ENCODE results near the gene MCUR1. TPM values are rescaled to one million over a fixed set of nuclear protein-coding genes. Genes with fewer than 3 reads are reported as not detected.

MCUR1 gene
- total and polyA plus RNA-seq, 2 of the 13 experiments (the other 11 are each of a cell fraction or from before 2014, with no cell fraction given) = 8.0 to 29.6 TPM

GRCh38 chr6:13836170-13836569 lies 21.8 kb upstream of the MCUR1 start:
- H3K36me3 ChIP-seq (replicated peaks in 1 of 2; ENCODE audit: control insufficient read depth in 1 of 2, insufficient read depth in 2 of 2, low read length in 2 of 2) = no peaks in the 10 kb centered on the region
- no peaks in the 10 kb centered on the region for H3K4me1 ChIP-seq (ENCODE audit: insufficient read depth, low read length)
- H3K27ac ChIP-seq (ENCODE audit: extremely low read length, insufficient read depth, low read length) = no peak overlapping the region
- no peaks in the 10 kb centered on the region for H3K27me3 ChIP-seq (ENCODE audit: control insufficient read depth in 1 of 2, insufficient read depth in 2 of 2, low read length in 2 of 2)
- no peaks in the 10 kb centered on the region for H3K79me2 ChIP-seq (ENCODE audit: insufficient read depth, low read length)
- no TSS peak for BruUV-seq (replicated peaks)
- FAIRE-seq (no peak), ATAC-seq (peak; percentile 51; the same call in 2 of the 3 replicates), DNase-seq (ENCODE audit: low spot score) (no peak)
- H4K20me1 ChIP-seq (ENCODE audit: insufficient read depth, low read length) = no peaks in the 10 kb centered on the region
- no peak overlapping the region for H3K4me3 ChIP-seq (replicated peaks in 1 of 3; ENCODE audit: insufficient read depth in 1 of 3, low read depth in 2 of 3, low read length in 3 of 3)
- TF ChIP-seq TBX3 (IDR thresholded peaks at IDR 0.05; ENCODE audit: borderline replicate concordance) (no peak), ZNF766 (CRISPR knock-in tag; IDR thresholded peaks at IDR 0.05; ENCODE audit: borderline replicate concordance) (no peak), ZNF143 (CRISPR knock-in tag; IDR thresholded peaks at IDR 0.05) (peak; percentile 37; the same call in 1 of the 2 replicates), ZNF547 (CRISPR knock-in tag; IDR thresholded peaks at IDR 0.05) (no peak), CEBPB (IDR thresholded peaks at IDR 0.05; ENCODE audit: borderline replicate concordance, low read depth, low read length) (0 out of 2 replicates have a peak, but pooled peaks have one; percentile 10), SRSF1 (optimal IDR thresholded peaks at IDR 0.05; ENCODE audit: low read depth, low read length) (no peak), ZNF496 (CRISPR knock-in tag; IDR thresholded peaks at IDR 0.05; ENCODE audit: insufficient replicate concordance) (no peak), ZBTB46 (CRISPR knock-in tag; IDR thresholded peaks at IDR 0.05; ENCODE audit: borderline replicate concordance) (no peak), BHLHE40 (IDR thresholded peaks at IDR 0.05; ENCODE audit: low read length) (0 out of 2 replicates have a peak, but pooled peaks have one; percentile 40), ZSCAN30 (CRISPR knock-in tag; IDR thresholded peaks at IDR 0.05) (no peak), GFI1 (CRISPR knock-in tag; IDR thresholded peaks at IDR 0.05; ENCODE audit: borderline replicate concordance) (no peak), ZSCAN5A (CRISPR knock-in tag; IDR thresholded peaks at IDR 0.05; ENCODE audit: borderline replicate concordance) (no peak), FLYWCH1 (CRISPR knock-in tag; IDR thresholded peaks at IDR 0.05) (no peak)
- H2AFZ ChIP-seq (ENCODE audit: low read length) = no peak overlapping the region
- WGBS (ENCODE audit: low lambda C conversion rate) = 26% methylated on average over 5 of the region's 5 CpGs
- POLR2A ChIA-PET = interaction anchor here (1.5 kb wide), 1 partner anchor 23 kb away, joined by 3 read pairs; no protein-coding TSS in a partner anchor
- no peaks in the 10 kb centered on the region for H3K9me3 ChIP-seq (ENCODE audit: low read length)
- in situ Hi-C loops (cut with HindIII; ENCODE audit: extremely low pct_ligation_motif_present, low pct_unique_long_range_greater_than_20kb) = no loop called here
- H3K4me2 ChIP-seq (ENCODE audit: low read depth, low read length) = no peak overlapping the region
- H3K9ac ChIP-seq (ENCODE audit: insufficient read depth, low read depth, low read length) = no peak overlapping the region
- intact Hi-C loops (cut with micrococcal nuclease; ENCODE audit: unreplicated experiment) = no loop called here
- CTCF ChIA-PET (ENCODE audit: low intra/inter-chr PET ratio, low total read pairs) = no interaction called here

Measured in HepG2 (cell line).